Measurements from ENCODE around the gene GAGE12J. TPM values are rescaled to one million over a fixed set of nuclear protein-coding genes. Genes with fewer than 3 reads are reported as not detected.
"Not testable (repeated sequence)": the region's sequence is repeated elsewhere in the genome, so short reads cannot be mapped to it uniquely, and the experiment has no call there.

GAGE12J gene
- total RNA-seq, 2 donors from 2014 or later: not detected

GRCh38 chrX:49345402-49345801 lies 23.6 kb downstream of the GAGE12J start:
- H3K27ac ChIP-seq; H3K4me1 ChIP-seq (ENCODE audit: control insufficient read depth in 1 of 2, low read depth in 2 of 2); H3K36me3 ChIP-seq; H3K27me3 ChIP-seq (replicated peaks; ENCODE audit: insufficient read depth); H3K4me3 ChIP-seq; H3K9me3 ChIP-seq; DNase-seq (ENCODE audit: low spot score); ATAC-seq (ENCODE audit: insufficient number of reproducible peaks, low FRiP score, low read depth): not testable (repeated sequence)

DNA sequence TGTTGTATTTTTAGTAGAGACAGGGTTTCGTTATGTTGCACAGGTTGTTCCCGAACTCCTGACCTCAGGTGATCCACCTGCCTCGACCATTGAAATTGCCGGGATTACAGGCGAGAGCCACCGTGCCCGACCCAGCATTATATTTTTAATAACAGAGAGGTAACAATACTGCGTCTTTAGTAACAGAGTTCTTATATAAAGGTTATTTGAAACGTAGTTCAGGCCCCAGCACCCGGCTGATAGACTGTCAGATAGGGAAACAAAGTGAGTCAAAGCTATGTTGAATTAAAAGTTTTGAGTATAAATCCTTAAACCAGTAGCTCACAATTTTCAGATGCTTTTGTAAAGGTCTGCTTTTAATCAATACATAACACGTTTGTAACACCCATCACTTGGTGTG lies 24.3 kb downstream of the GAGE12J start:
- H3K4me1 ChIP-seq (ENCODE audit: control insufficient read depth in 1 of 2, low read depth in 2 of 2); H3K4me3 ChIP-seq; H3K36me3 ChIP-seq; ATAC-seq (ENCODE audit: insufficient number of reproducible peaks, low FRiP score, low read depth); H3K27ac ChIP-seq; H3K9me3 ChIP-seq; DNase-seq (ENCODE audit: low spot score); H3K27me3 ChIP-seq (replicated peaks; ENCODE audit: insufficient read depth): not testable (repeated sequence)

Other genes with a start within 250 kb of the GAGE12J start
- gene PRAF2, start 248.0 kb upstream of the GAGE12J start, total RNA-seq: 10 to 100 TPM; 24.0 to 25.7 TPM
- gene WDR45, start 242.2 kb upstream of the GAGE12J start, total RNA-seq: 100 to 1,000 TPM in 1 of 2 donors, 10 to 100 TPM in 1; 90.2 to 108 TPM
- 10 to 100 TPM; 22.2 to 23.3 TPM for gene GPKOW, start 198.3 kb upstream of the GAGE12J start, total RNA-seq
- gene MAGIX, start 159.3 kb upstream of the GAGE12J start, total RNA-seq: 10 to 100 TPM in 1 of 2 donors, 1 to 10 TPM in 1; 3.5 to 16.8 TPM
- gene PLP2, start 150.1 kb upstream of the GAGE12J start, total RNA-seq: 100 to 1,000 TPM in 1 of 2 donors, 10 to 100 TPM in 1; 90.2 to 101 TPM
- gene PRICKLE3, start 135.7 kb upstream of the GAGE12J start, total RNA-seq: 10 to 100 TPM; 21.4 to 46.7 TPM
- 1 to 10 TPM; 3.2 to 6.9 TPM for gene SYP, start 121.8 kb upstream of the GAGE12J start, total RNA-seq
- under 1 TPM in 1 of 2 donors, not detected in 1; 0.81 TPM for gene CACNA1F, start 88.7 kb upstream of the GAGE12J start, total RNA-seq
- gene CCDC22, start 86.6 kb upstream of the GAGE12J start, total RNA-seq: 10 to 100 TPM; 22.3 to 23.2 TPM
- not detected for gene FOXP3, start 57.3 kb upstream of the GAGE12J start, total RNA-seq
- gene PPP1R3F, start 52.2 kb upstream of the GAGE12J start, total RNA-seq: 10 to 100 TPM; 12.6 to 14.8 TPM
- not detected for gene GAGE10, start 18.4 kb upstream of the GAGE12J start, total RNA-seq
- gene GAGE13, start 9.5 kb downstream of the GAGE12J start, total RNA-seq: not detected
- not detected for gene GAGE12C, start 210.1 kb downstream of the GAGE12J start, total RNA-seq
- not detected for gene GAGE12D, start 219.7 kb downstream of the GAGE12J start, total RNA-seq
- gene GAGE12E, start 229.3 kb downstream of the GAGE12J start, total RNA-seq: not detected
- gene GAGE12F, start 238.8 kb downstream of the GAGE12J start, total RNA-seq: not detected
- gene GAGE12G, start 248.4 kb downstream of the GAGE12J start, total RNA-seq: not detected

Data from thoracic aorta (tissue), 2 donors.